H1 (cell line): ENCODE data around the gene NME7. TPM values are rescaled to one million over a fixed set of nuclear protein-coding genes. Genes with fewer than 3 reads are reported as not detected.

Experiments used
- CTCF ChIA-PET: fragments of 300-600 bp; sonication (Branson Sonifier 250); formaldehyde crosslinking; loops from one replicate; lab custom pipeline; 2021; ENCODE audit not compliant: partially characterized antibody; lab: Charles Lee
- POLR2A ChIA-PET: fragments of 300-600 bp; sonication (Branson Sonifier 250); formaldehyde crosslinking; loops from one replicate; lab custom pipeline; 2021; ENCODE audit warnings: inconsistent platforms; ENCODE audit not compliant: partially characterized antibody; lab: Charles Lee
- DNase-seq, 2 experiments: peaks; one replicate each; pipeline versions ENCODE4 v3.0.0 to v3.0.0-alpha.2; 2010 to 2022; ENCODE audit warnings: low spot score in 2 of 2, low read depth in 1 of 2, mixed read lengths in 1 of 2
- FAIRE-seq: peaks from 2 replicates; lab custom pipeline; 2011; peaks lifted over from hg19 to GRCh38; lab: Jason Lieb, UNC
- H2AFZ ChIP-seq: 2 replicates; pipeline ENCODE4 v1.8.1; 2012; ENCODE audit warnings: low read length, inconsistent platforms
- H2AK5ac ChIP-seq: 2 replicates; pipeline ENCODE4 v1.6.1; 2013; ENCODE audit warnings: low read depth, low read length
- H2BK120ac ChIP-seq: replicated peaks from 2 replicates; pipeline ENCODE3; 2013; ENCODE audit warnings: low read depth, low read length, inconsistent platforms
- H2BK12ac ChIP-seq: 2 replicates; pipeline ENCODE4 v1.6.1; 2013; ENCODE audit warnings: low read depth, low read length
- H2BK15ac ChIP-seq: 2 replicates; pipeline ENCODE4 v1.6.1; 2013; ENCODE audit warnings: low read length
- H2BK20ac ChIP-seq: 2 replicates; pipeline ENCODE4 v1.6.1; 2013; ENCODE audit warnings: low read length
- H2BK5ac ChIP-seq: 2 replicates; pipeline ENCODE4 v1.6.1; 2013; ENCODE audit warnings: low read depth, low read length
- H3K14ac ChIP-seq: 2 replicates; pipeline ENCODE4 v1.6.1; 2013; ENCODE audit warnings: inconsistent platforms; ENCODE audit not compliant: insufficient read length
- H3K18ac ChIP-seq: 2 replicates; pipeline ENCODE4 v1.6.1; 2013; ENCODE audit warnings: low read length; ENCODE audit errors: extremely low read depth
- H3K23ac ChIP-seq: 2 replicates; pipeline ENCODE4 v1.6.1; 2013; ENCODE audit warnings: inconsistent platforms; ENCODE audit not compliant: insufficient read length
- H3K23me2 ChIP-seq: 2 replicates; pipeline ENCODE4 v1.6.1; 2013; ENCODE audit warnings: low read depth, low read length
- H3K27ac ChIP-seq: 2 replicates; pipeline ENCODE4 v1.6.1; 2011; ENCODE audit warnings: low read depth, low read length, inconsistent platforms
- H3K27me3 ChIP-seq, 4 experiments: replicated peaks in 1 of 4; 1 replicate in 1 of 4; 2 replicates in 3 of 4; pipeline versions ENCODE4 v1.6.1 to v1.8.1; 2011 to 2013; ENCODE audit warnings: low read length in 3 of 4, mild to moderate bottlenecking in 3 of 4, inconsistent platforms in 2 of 4, mixed read lengths in 2 of 4, moderate library complexity in 1 of 4; ENCODE audit not compliant: control insufficient read depth in 3 of 4, insufficient read depth in 3 of 4; ENCODE audit errors: extremely low read depth in 1 of 4
- H3K36me3 ChIP-seq, 4 experiments: 2 replicates each; pipeline versions ENCODE4 v1.6.1 to v1.8.1; 2011 to 2013; ENCODE audit warnings: mild to moderate bottlenecking in 4 of 4, low read length in 3 of 4, moderate library complexity in 2 of 4, control low read depth in 1 of 4, inconsistent platforms in 1 of 4; ENCODE audit not compliant: insufficient read depth in 4 of 4, control insufficient read depth in 2 of 4
- H3K4ac ChIP-seq: replicated peaks from 2 replicates; pipeline ENCODE3; 2013; ENCODE audit warnings: low read length, low read depth, mixed read lengths, inconsistent platforms; ENCODE audit not compliant: insufficient read length
- H3K4me1 ChIP-seq, 4 experiments: replicated peaks in 1 of 4; 1 replicate in 1 of 4; 2 replicates in 3 of 4; pipeline versions ENCODE4 v1.6.1 to v1.8.1; 2011 to 2013; ENCODE audit warnings: low read length in 3 of 4, inconsistent platforms in 2 of 4, mixed read lengths in 1 of 4; ENCODE audit not compliant: insufficient read depth in 4 of 4, control insufficient read depth in 3 of 4
- H3K4me2 ChIP-seq, 2 experiments: 2 replicates each; pipeline versions ENCODE4 v1.6.1 to v1.8.1; 2011 to 2013; ENCODE audit warnings: low read depth in 2 of 2, low read length in 2 of 2, control low read depth in 1 of 2, inconsistent platforms in 1 of 2, mild to moderate bottlenecking in 1 of 2; ENCODE audit not compliant: insufficient read depth in 1 of 2
- H3K4me3 ChIP-seq, 4 experiments: fragments of 200-600, 300-600 bp in 1 of 4; sonication (generic), shearing (Covaris generic), sonication (Bioruptor Twin) in 1 of 4; 2 replicates each; pipeline versions ENCODE4 v1.5.1 to v1.8.1; 2011 to 2016; ENCODE audit warnings: low read length in 4 of 4, low read depth in 3 of 4, control low read depth in 2 of 4, inconsistent platforms in 2 of 4, mild to moderate bottlenecking in 2 of 4, mixed read lengths in 1 of 4, moderate library complexity in 1 of 4; ENCODE audit not compliant: insufficient read depth in 2 of 4; ENCODE audit errors: extremely low read depth in 1 of 4
- H3K56ac ChIP-seq: replicated peaks from 2 replicates; pipeline ENCODE3; 2013; ENCODE audit warnings: low read depth, mild to moderate bottlenecking, mixed read lengths, low read length, inconsistent platforms; ENCODE audit not compliant: insufficient read length
- H3K79me1 ChIP-seq: 2 replicates; pipeline ENCODE4 v1.6.1; 2013; ENCODE audit warnings: low read depth, low read length, control low read depth
- H3K79me2 ChIP-seq, 2 experiments: 2 replicates each; pipeline versions ENCODE4 v1.6.1 to v1.8.1; 2012 to 2013; ENCODE audit warnings: low read length in 2 of 2, mild to moderate bottlenecking in 2 of 2, inconsistent platforms in 1 of 2; ENCODE audit not compliant: insufficient read depth in 2 of 2, control insufficient read depth in 1 of 2
- H3K9ac ChIP-seq, 4 experiments: replicated peaks in 1 of 4; 1 replicate in 1 of 4; 2 replicates in 3 of 4; pipeline versions ENCODE4 v1.6.1 to v1.8.1; 2011 to 2013; ENCODE audit warnings: low read depth in 3 of 4, low read length in 3 of 4, control low read depth in 2 of 4, mild to moderate bottlenecking in 2 of 4, moderate library complexity in 2 of 4, inconsistent platforms in 1 of 4; ENCODE audit errors: extremely low read depth in 1 of 4
- H3K9me3 ChIP-seq, 2 experiments: 2 replicates each; pipeline versions ENCODE4 v1.6.1 to v1.8.1; 2012 to 2013; ENCODE audit warnings: mild to moderate bottlenecking in 2 of 2, moderate library complexity in 2 of 2, control low read depth in 1 of 2, inconsistent platforms in 1 of 2, low read depth in 1 of 2, low read length in 1 of 2, mixed read lengths in 1 of 2; ENCODE audit not compliant: insufficient read depth in 2 of 2
- H4K20me1 ChIP-seq, 2 experiments: replicated peaks in 1 of 2; 2 replicates each; pipeline versions ENCODE3 to v1.8.1; 2011 to 2013; ENCODE audit warnings: inconsistent platforms in 2 of 2, low read length in 2 of 2, mild to moderate bottlenecking in 1 of 2; ENCODE audit not compliant: insufficient read depth in 2 of 2, control insufficient read depth in 1 of 2
- H4K5ac ChIP-seq: 2 replicates; pipeline ENCODE4 v1.6.1; 2013; ENCODE audit warnings: low read length, low read depth, mixed read lengths, inconsistent platforms; ENCODE audit not compliant: insufficient read length
- H4K8ac ChIP-seq: 2 replicates; pipeline ENCODE4 v1.8.0; 2013; ENCODE audit warnings: mild to moderate bottlenecking, moderate library complexity, low read length, inconsistent platforms; ENCODE audit not compliant: insufficient read depth; ENCODE audit errors: extremely low read depth
- H4K91ac ChIP-seq: replicated peaks from 2 replicates; pipeline ENCODE3; 2013; ENCODE audit warnings: low read length, mixed read lengths, inconsistent platforms; ENCODE audit not compliant: insufficient read length
- BCL11A ChIP-seq, 2 experiments: IDR thresholded peaks; one replicate each; pipeline ENCODE4 v1.6.1; 2011; ENCODE audit warnings: low read depth in 2 of 2, low read length in 2 of 2, mild to moderate bottlenecking in 2 of 2
- CBX8 ChIP-seq: fragments of 300-800, 300-1000 bp; sonication (generic); IDR thresholded peaks from 2 replicates; pipeline ENCODE4 v1.7.1; 2016; ENCODE audit warnings: low read depth, low read length, borderline replicate concordance
- CEBPB ChIP-seq: IDR thresholded peaks from 2 replicates; pipeline ENCODE4 v1.6.1; 2012; ENCODE audit warnings: low read depth, low read length
- KDM4A ChIP-seq: IDR thresholded peaks from one replicate; pipeline ENCODE4 v1.7.1; 2012; ENCODE audit warnings: low read depth, mild to moderate bottlenecking, moderate library complexity, low read length, inconsistent platforms; ENCODE audit not compliant: severe bottlenecking
- POLR2A ChIP-seq, 2 experiments: IDR thresholded peaks; 1 replicate in 1 of 2; 2 replicates in 1 of 2; pipeline ENCODE4 v1.6.1; 2011; ENCODE audit warnings: low read depth in 2 of 2, low read length in 2 of 2, mild to moderate bottlenecking in 2 of 2; ENCODE audit errors: control extremely low read depth in 1 of 2
- RAD21 ChIP-seq, 2 experiments: IDR thresholded peaks in 1 of 2; conservative IDR thresholded peaks in 1 of 2; 2 replicates each; pipeline ENCODE4 v1.6.1; 2011; ENCODE audit warnings: low read depth in 2 of 2, low read length in 2 of 2, improper control_type of control experiment in 1 of 2, inconsistent platforms in 1 of 2, mild to moderate bottlenecking in 1 of 2, moderate library complexity in 1 of 2
- SIN3A ChIP-seq, 2 experiments: IDR thresholded peaks in 1 of 2; conservative IDR thresholded peaks in 1 of 2; 2 replicates each; pipeline ENCODE4 v1.6.1; 2011 to 2012; ENCODE audit warnings: low read length in 2 of 2, improper control_type of control experiment in 1 of 2, low read depth in 1 of 2, mild to moderate bottlenecking in 1 of 2
- SIRT6 ChIP-seq: IDR thresholded peaks from one replicate; pipeline ENCODE4 v1.7.1; 2012; ENCODE audit warnings: low read length, inconsistent platforms
- SUZ12 ChIP-seq: fragments of 200-600 bp; sonication (generic); IDR thresholded peaks from 2 replicates; pipeline ENCODE4 v1.6.1; 2012; ENCODE audit warnings: mild to moderate bottlenecking, inconsistent platforms, low read length, moderate library complexity, mixed read lengths
- WGBS, 2 experiments: shearing (Covaris generic) in 1 of 2; methylation state at CpG; one replicate each; pipeline versions ENCODE4 v1.1.6 to v1.1.7; 2013 to 2015; ENCODE audit warnings: low lambda C conversion rate in 2 of 2, mixed read lengths in 2 of 2, inconsistent platforms in 1 of 2, low coverage in 1 of 2, missing lambda C conversion rate in 1 of 2; ENCODE audit not compliant: insufficient replicate concordance in 2 of 2, insufficient coverage in 1 of 2, insufficient read length in 1 of 2; ENCODE audit errors: extremely low coverage in 1 of 2, missing lambda C conversion rate in 1 of 2; 5-methylcytosine and 5-hydroxymethylcytosine counted together
- polyA plus RNA-seq, 7 experiments: library from polyadenylated mRNA; depleted of rRNA in 3 of 7; stranded (reverse) in 5 of 7; unstranded in 2 of 7; fragments of >200 nt in 5 of 7; fragments of 200-250 nt in 2 of 7; gene quantifications; 1 replicate in 5 of 7; 2 replicates in 1 of 7; 4 replicates in 1 of 7; pipeline versions ENCODE4 v1.2.1 to v1.2.3, GENCODE V29; 2011 to 2013; ENCODE audit warnings: missing spikeins in 2 of 7, mixed read lengths in 2 of 7
- total RNA-seq: library from RNA; stranded (reverse); fragmentation: NEBNext Ultra II Directional; extraction: Animal tissue kit (Norgen Biotek cat#: 25700); gene quantifications from 2 replicates; pipeline ENCODE4 v1.2.1, GENCODE V29; 2021
- TF ChIP-seq, protein P1 (sequence below), 3 experiments: IDR thresholded peaks; 1 replicate in 2 of 3; 2 replicates in 1 of 3; pipeline versions ENCODE4 v1.5.1 to v1.6.1; 2011; ENCODE audit warnings: low read length in 3 of 3, mild to moderate bottlenecking in 3 of 3, inconsistent platforms in 2 of 3, low read depth in 1 of 3, moderate library complexity in 1 of 3; ENCODE audit not compliant: insufficient read depth in 1 of 3; ENCODE audit errors: control extremely low read depth in 1 of 3

NME7 gene
- total and polyA plus RNA-seq, 2 of the 8 experiments (the other 6 are each of a cell fraction or from before 2014, with no cell fraction given), result 11.6 to 28.5 TPM

DNA sequence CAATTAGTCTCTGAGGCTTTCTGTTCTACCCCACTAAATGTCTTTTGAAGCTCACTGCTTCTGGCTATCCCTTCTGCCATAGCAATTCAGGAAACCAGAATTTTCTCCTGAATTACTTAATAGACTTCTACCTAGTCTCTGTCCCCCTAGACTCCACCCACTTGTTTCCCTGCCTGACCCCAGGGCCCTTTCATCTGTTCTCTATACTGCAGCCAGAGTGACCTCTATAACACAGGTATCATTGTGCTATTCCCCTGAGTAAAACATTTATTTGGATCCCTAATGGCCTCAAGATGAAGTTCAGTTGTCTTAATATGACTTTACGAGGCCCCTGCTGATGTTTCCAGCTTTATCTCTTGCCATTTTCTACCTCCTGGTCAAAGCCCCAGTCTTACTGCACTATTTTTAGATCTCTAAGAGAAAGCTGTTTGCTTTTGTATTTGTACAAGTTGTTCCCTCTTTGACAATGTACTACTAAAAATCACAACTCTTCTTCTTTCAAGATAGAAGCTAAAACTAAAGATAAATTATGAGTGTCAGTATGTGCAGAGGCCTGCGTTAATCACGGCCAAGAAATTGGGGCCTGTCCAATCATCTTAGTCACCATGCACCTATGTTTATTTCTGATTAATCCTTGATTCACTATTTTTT, 206.6 kb downstream of the NME7 start:
- Histone ChIP-seq H4K5ac (no peak overlapping the region), H2BK20ac (no peak overlapping the region), H3K27me3 (peaks cover 0 to 1% (median 0%) of the 10 kb centered on the region in 4 experiments; a peak in 1 of 7 replicates), H2BK12ac (no peak overlapping the region), H2BK15ac (no peak overlapping the region), H2BK5ac (no peak overlapping the region), H4K91ac (no peak overlapping the region), H3K27ac (no peak overlapping the region), H3K14ac (no peak overlapping the region), H3K9me3 (no peaks in the 10 kb centered on the region), H3K4ac (no peak overlapping the region), H3K4me3 (no peak overlapping the region), H3K56ac (no peak overlapping the region), H4K20me1 (no peaks in the 10 kb centered on the region), H3K23me2 (no peaks in the 10 kb centered on the region), H3K79me1 (no peaks in the 10 kb centered on the region), H3K18ac (no peak overlapping the region), H3K9ac (no peak overlapping the region), H2AFZ (no peak overlapping the region), H3K79me2 (no peaks in the 10 kb centered on the region), H3K23ac (no peak overlapping the region), H3K36me3 (no peaks in the 10 kb centered on the region), H3K4me1 (peaks cover 0 to 3% (median 0%) of the 10 kb centered on the region in 4 experiments; a peak in 1 of 7 replicates), H2BK120ac (no peak overlapping the region), H4K8ac (no peak overlapping the region), H3K4me2 (no peak overlapping the region), H2AK5ac (no peak overlapping the region)
- WGBS, 2 experiments, result 98% methylated on average over 3 of the region's 3 CpGs; no CpG with 5 or more reads in 1 of the 2 experiments
- DNase-seq (no peak), FAIRE-seq (no peak)
- ChIA-PET CTCF (no interaction called here), POLR2A (no interaction called here)
- TF ChIP-seq, protein P1, sequence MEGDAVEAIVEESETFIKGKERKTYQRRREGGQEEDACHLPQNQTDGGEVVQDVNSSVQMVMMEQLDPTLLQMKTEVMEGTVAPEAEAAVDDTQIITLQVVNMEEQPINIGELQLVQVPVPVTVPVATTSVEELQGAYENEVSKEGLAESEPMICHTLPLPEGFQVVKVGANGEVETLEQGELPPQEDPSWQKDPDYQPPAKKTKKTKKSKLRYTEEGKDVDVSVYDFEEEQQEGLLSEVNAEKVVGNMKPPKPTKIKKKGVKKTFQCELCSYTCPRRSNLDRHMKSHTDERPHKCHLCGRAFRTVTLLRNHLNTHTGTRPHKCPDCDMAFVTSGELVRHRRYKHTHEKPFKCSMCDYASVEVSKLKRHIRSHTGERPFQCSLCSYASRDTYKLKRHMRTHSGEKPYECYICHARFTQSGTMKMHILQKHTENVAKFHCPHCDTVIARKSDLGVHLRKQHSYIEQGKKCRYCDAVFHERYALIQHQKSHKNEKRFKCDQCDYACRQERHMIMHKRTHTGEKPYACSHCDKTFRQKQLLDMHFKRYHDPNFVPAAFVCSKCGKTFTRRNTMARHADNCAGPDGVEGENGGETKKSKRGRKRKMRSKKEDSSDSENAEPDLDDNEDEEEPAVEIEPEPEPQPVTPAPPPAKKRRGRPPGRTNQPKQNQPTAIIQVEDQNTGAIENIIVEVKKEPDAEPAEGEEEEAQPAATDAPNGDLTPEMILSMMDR (IDR thresholded peaks at IDR 0.05; ENCODE audit: control extremely low read depth in 1 of 3, insufficient read depth in 1 of 3, low read depth in 1 of 3, low read length in 3 of 3), result no peak
- no peak for TF ChIP-seq POLR2A (IDR thresholded peaks at IDR 0.05; ENCODE audit: control extremely low read depth in 1 of 2, low read depth in 2 of 2, low read length in 2 of 2)
- no peak for TF ChIP-seq BCL11A (IDR thresholded peaks at IDR 0.05; ENCODE audit: low read depth in 2 of 2, low read length in 2 of 2)
- TF ChIP-seq CBX8, result no peak
- no peak for TF ChIP-seq SUZ12
- no peak for TF ChIP-seq RAD21 (IDR thresholded peaks at IDR 0.05 in 1 of 2, conservative IDR thresholded peaks at IDR 0.05 in 1 of 2; ENCODE audit: low read depth in 2 of 2, low read length in 2 of 2)
- no peak for TF ChIP-seq CEBPB
- no peak for TF ChIP-seq SIRT6
- TF ChIP-seq SIN3A (conservative IDR thresholded peaks at IDR 0.05 in 1 of 2, IDR thresholded peaks at IDR 0.05 in 1 of 2; ENCODE audit: low read depth in 1 of 2, low read length in 2 of 2), result no peak
- no peak for TF ChIP-seq KDM4A
